HepG2 (cell line): ENCODE results near the gene KAT7. TPM values are rescaled to one million over a fixed set of nuclear protein-coding genes. Genes with fewer than 3 reads are reported as not detected.

Experiments used
- ATF5 ChIP-seq: sonication (generic); formaldehyde crosslinking; IDR thresholded peaks from 2 replicates; pipeline ENCODE4 v1.4.0; 2020; ENCODE audit warnings: mild to moderate bottlenecking, low read depth, missing genetic modification reagents
- CBX1 ChIP-seq: IDR thresholded peaks from one replicate; pipeline ENCODE4 v1.6.1; 2016; ENCODE audit warnings: antibody characterized with exemption, low read depth
- CCAR2 ChIP-seq: fragments of 200-400 bp; formaldehyde crosslinking; optimal IDR thresholded peaks from 2 replicates; pipeline ENCODE3; 2018; ENCODE audit warnings: low read depth, mild to moderate bottlenecking, low read length, moderate library complexity
- CSRNP2 ChIP-seq: sonication (generic); formaldehyde crosslinking; conservative IDR thresholded peaks from 2 replicates; pipeline ENCODE4 v1.8.0; 2022; ENCODE audit warnings: low read depth, missing genetic modification reagents
- ELK4 ChIP-seq: sonication (generic); formaldehyde crosslinking; IDR thresholded peaks from 2 replicates; pipeline ENCODE4 v1.9.0; 2021; ENCODE audit warnings: missing genetic modification reagents, borderline replicate concordance
- GATAD1 ChIP-seq: IDR thresholded peaks from 2 replicates; pipeline ENCODE4 v1.6.1; 2016; ENCODE audit warnings: missing genetic modification reagents, missing compliant biosample characterization
- HMG20A ChIP-seq: IDR thresholded peaks from 2 replicates; pipeline ENCODE4 v1.6.1; 2016; ENCODE audit warnings: borderline replicate concordance
- MBNL3 ChIP-seq: fragments of 250-450 bp; sonication (Bioruptor Pico); conservative IDR thresholded peaks from 2 replicates; pipeline ENCODE4 v1.8.0; 2022; ENCODE audit warnings: mild to moderate bottlenecking, inconsistent platforms
- MZF1 ChIP-seq: sonication (generic); formaldehyde crosslinking; IDR thresholded peaks from 2 replicates; pipeline ENCODE4 v1.8.1; 2023; ENCODE audit warnings: mild to moderate bottlenecking, missing genetic modification reagents, borderline replicate concordance
- PHF20 ChIP-seq: sonication (generic); formaldehyde crosslinking; IDR thresholded peaks from 2 replicates; pipeline ENCODE4 v1.5.0; 2020; ENCODE audit warnings: mild to moderate bottlenecking, missing genetic modification reagents
- SNRNP70 ChIP-seq: fragments of 200-400 bp; formaldehyde crosslinking; IDR thresholded peaks from 2 replicates; pipeline ENCODE4 v1.6.1; 2017; ENCODE audit warnings: mild to moderate bottlenecking, low read depth, low read length, moderate library complexity
- SP1 ChIP-seq, 2 experiments: fragments of 450-650 bp in 1 of 2; sonication (generic) in 1 of 2; formaldehyde crosslinking in 1 of 2; IDR thresholded peaks; 2 replicates each; pipeline versions ENCODE4 v1.4.0 to v1.6.1; 2016 to 2020; ENCODE audit warnings: missing genetic modification reagents in 1 of 2
- STAT5B ChIP-seq: sonication (generic); formaldehyde crosslinking; IDR thresholded peaks from 2 replicates; pipeline ENCODE4 v1.4.0; 2020; ENCODE audit warnings: missing genetic modification reagents
- SUZ12 ChIP-seq: fragments of 150-350 bp; IDR thresholded peaks from 2 replicates; pipeline ENCODE4 v1.6.1; 2014; ENCODE audit warnings: low read depth, low read length
- ZFP36 ChIP-seq: fragments of 150-350 bp; IDR thresholded peaks from 2 replicates; pipeline ENCODE4 v1.6.1; 2018; ENCODE audit warnings: borderline replicate concordance, low read length, low read depth; ENCODE audit not compliant: partially characterized antibody
- ZFY ChIP-seq: sonication (generic); formaldehyde crosslinking; IDR thresholded peaks from 2 replicates; pipeline ENCODE4 v1.4.0; 2020; ENCODE audit warnings: missing genetic modification reagents
- ZNF138 ChIP-seq: sonication (generic); formaldehyde crosslinking; IDR thresholded peaks from 2 replicates; pipeline ENCODE4 v1.5.0; 2020; ENCODE audit warnings: mild to moderate bottlenecking, low read depth, missing genetic modification reagents
- ZNF207 ChIP-seq: fragments of 450-650 bp; IDR thresholded peaks from 2 replicates; pipeline ENCODE4 v1.6.1; 2016; ENCODE audit warnings: antibody characterized with exemption, borderline replicate concordance
- ZNF510 ChIP-seq: sonication (generic); formaldehyde crosslinking; IDR thresholded peaks from 2 replicates; pipeline ENCODE4 v1.4.0; 2020; ENCODE audit warnings: low read depth, mild to moderate bottlenecking, missing genetic modification reagents
- ZNF563 ChIP-seq: sonication (generic); formaldehyde crosslinking; IDR thresholded peaks from 2 replicates; pipeline ENCODE4 v1.8.0; 2022; ENCODE audit warnings: mild to moderate bottlenecking, moderate library complexity, missing genetic modification reagents
- ZNF678 ChIP-seq: sonication (generic); formaldehyde crosslinking; IDR thresholded peaks from 2 replicates; pipeline ENCODE4 v1.4.0; 2020; ENCODE audit warnings: mild to moderate bottlenecking, missing genetic modification reagents
- ZNF770 ChIP-seq: sonication (generic); formaldehyde crosslinking; IDR thresholded peaks from 2 replicates; pipeline ENCODE4 v1.5.0; 2020; ENCODE audit warnings: mild to moderate bottlenecking, missing genetic modification reagents
- ZNF781 ChIP-seq: sonication (generic); formaldehyde crosslinking; IDR thresholded peaks from 2 replicates; pipeline ENCODE4 v1.5.1; 2020; ENCODE audit warnings: borderline replicate concordance, mild to moderate bottlenecking, missing genetic modification reagents; ENCODE audit errors: not compliant biosample characterization
- ZSCAN29 ChIP-seq: sonication (generic); formaldehyde crosslinking; conservative IDR thresholded peaks from 2 replicates; pipeline ENCODE4 v1.4.0; 2020; ENCODE audit warnings: mild to moderate bottlenecking, missing genetic modification reagents
- ZSCAN30 ChIP-seq: sonication (generic); formaldehyde crosslinking; IDR thresholded peaks from 2 replicates; pipeline ENCODE4 v1.5.0; 2020; ENCODE audit warnings: mild to moderate bottlenecking, missing genetic modification reagents
- polyA plus RNA-seq, 8 experiments: library from polyadenylated mRNA; depleted of rRNA in 3 of 8; stranded (reverse) in 7 of 8; unstranded in 1 of 8; fragments of >200 nt; fragmentation: Illumina TruSeq in 4 of 8; extraction: Trizol in 4 of 8; gene quantifications; 2 replicates each; pipeline versions ENCODE4 v1.2.1 to v1.2.3, GENCODE V29; 2011 to 2016; ENCODE audit warnings: low read depth in 4 of 8, missing spikeins in 1 of 8, mixed read lengths in 1 of 8; ENCODE audit not compliant: insufficient read depth in 1 of 8
- total RNA-seq, 5 experiments: library from RNA; depleted of rRNA; stranded (reverse); fragments of >200 nt; fragmentation: Illumina TruSeq; extraction: Trizol; gene quantifications; 2 replicates each; pipeline ENCODE4 v1.2.3, GENCODE V29; 2016; ENCODE audit warnings: low read depth in 1 of 5

The KAT7 gene
- total and polyA plus RNA-seq, 2 of the 13 experiments (the other 11 are each of a cell fraction or from before 2014, with no cell fraction given) = 21.2 to 39.2 TPM

- no peak; the same call in 1 of the 2 replicates for TF ChIP-seq ATF5 (CRISPR knock-in tag)
- no peak for TF ChIP-seq ZNF207
- peak; percentile 94 for TF ChIP-seq GATAD1 (CRISPR knock-in tag)
- TF ChIP-seq ZSCAN29 (CRISPR knock-in tag) = no peak
- TF ChIP-seq PHF20 (CRISPR knock-in tag) = peak; percentile 97
- TF ChIP-seq ELK4 (CRISPR knock-in tag) = no peak
- no peak; the same call in 1 of the 2 replicates for TF ChIP-seq STAT5B (CRISPR knock-in tag)
- no peak for TF ChIP-seq CCAR2
- peak; percentile 60 for TF ChIP-seq CBX1
- TF ChIP-seq ZSCAN30 = no peak; the same call in 1 of the 2 replicates
- peak; percentile 74 for TF ChIP-seq SUZ12
- TF ChIP-seq ZNF781 (CRISPR knock-in tag) = peak; percentile 96
- TF ChIP-seq SP1 (IDR thresholded peaks at IDR 0.05) = peak; percentile 46; the same call in 1 of the 2 replicates
- TF ChIP-seq SP1 (CRISPR knock-in tag; IDR thresholded peaks at IDR 0.05) = peak; percentile 95
- 0 out of 2 replicates have a peak, but pooled peaks have one; percentile 34 for TF ChIP-seq ZNF678 (CRISPR knock-in tag)
- peak; percentile 83; the same call in 1 of the 2 replicates for TF ChIP-seq ZNF510
- 0 out of 2 replicates have a peak, but pooled peaks have one; percentile 83 for TF ChIP-seq MZF1 (CRISPR knock-in tag)
- no peak for TF ChIP-seq ZFP36
- TF ChIP-seq ZNF563 = peak; percentile 98
- TF ChIP-seq HMG20A (CRISPR knock-in tag) = no peak
- no peak for TF ChIP-seq SNRNP70
- TF ChIP-seq ZNF138 (CRISPR knock-in tag) = 0 out of 2 replicates have a peak, but pooled peaks have one; percentile 75
- TF ChIP-seq CSRNP2 (CRISPR knock-in tag) = no peak
- 0 out of 2 replicates have a peak, but pooled peaks have one; percentile 11 for TF ChIP-seq ZNF770 (CRISPR knock-in tag)
- no peak for TF ChIP-seq MBNL3 (CRISPR knock-in tag)
- TF ChIP-seq ZFY (CRISPR knock-in tag) = peak; percentile 98
Measured at GRCh38 chr17:49788478-49789242, at the start of gene KAT7 (continued).
